Measurements from ENCODE around the gene ZGPAT.

ZGPAT gene

DNA sequence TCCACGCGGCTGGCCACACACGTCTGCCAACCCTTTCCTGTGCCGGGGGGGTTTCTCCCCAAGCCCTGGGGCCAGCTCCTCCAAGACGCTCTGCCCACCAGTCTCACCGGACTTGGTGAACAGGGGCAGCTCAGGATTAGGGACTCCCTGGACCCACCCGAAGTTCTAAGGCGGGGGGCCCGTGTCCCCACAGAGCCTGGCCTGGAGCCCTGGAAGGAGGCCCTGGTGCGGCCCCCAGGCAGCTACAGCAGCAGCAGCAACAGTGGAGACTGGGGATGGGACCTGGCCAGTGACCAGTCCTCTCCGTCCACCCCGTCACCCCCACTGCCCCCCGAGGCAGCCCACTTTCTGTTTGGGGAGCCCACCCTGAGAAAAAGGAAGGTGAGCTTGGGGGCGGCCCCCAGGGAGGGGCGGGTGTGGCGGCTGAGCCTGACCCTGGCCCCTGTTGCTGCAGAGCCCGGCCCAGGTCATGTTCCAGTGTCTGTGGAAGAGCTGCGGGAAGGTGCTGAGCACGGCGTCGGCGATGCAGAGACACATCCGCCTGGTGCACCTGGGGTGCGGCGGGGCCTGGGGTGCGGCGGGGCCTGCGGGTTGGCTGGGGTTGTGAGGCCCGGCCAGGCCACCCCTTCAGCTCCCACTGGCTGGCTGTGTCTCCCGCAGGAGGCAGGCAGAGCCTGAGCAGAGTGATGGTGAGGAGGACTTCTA lies 34.0 kb downstream of the ZGPAT start:
- no peaks in the 10 kb centered on the region; the same call in 1 of the 2 replicates for H3F3A ChIP-seq (ENCODE audit: insufficient read depth, low read length)
- no peak overlapping the region for H3K4me3 ChIP-seq (ENCODE audit: low read depth, low read length, poor library complexity, severe bottlenecking)
- no peak overlapping the region for H3K27ac ChIP-seq (ENCODE audit: low read depth, low read length, poor library complexity, severe bottlenecking)
- no peaks in the 10 kb centered on the region; the same call in 1 of the 2 replicates for H3K27me3 ChIP-seq (ENCODE audit: insufficient read depth, low read length)
- no peak overlapping the region for H3K9ac ChIP-seq (ENCODE audit: low read length)
- H3K79me2 ChIP-seq (ENCODE audit: insufficient read depth, low read length), result no peaks in the 10 kb centered on the region
- H2AFZ ChIP-seq (ENCODE audit: low read length), result no peak overlapping the region
- no peak for TF ChIP-seq EZH2 (IDR thresholded peaks at IDR 0.05; ENCODE audit: borderline replicate concordance, low read length)
- no peak for TF ChIP-seq CTCF (IDR thresholded peaks at IDR 0.05; ENCODE audit: low read length)
- H3K9me2 ChIP-seq (ENCODE audit: low read depth, low read length), result no peaks in the 10 kb centered on the region
- peaks cover 27% of the 10 kb centered on the region for H3K4me1 ChIP-seq (ENCODE audit: insufficient read depth, low read length, severe bottlenecking)
- no peak overlapping the region for H3K4me2 ChIP-seq (ENCODE audit: low read length)
- H4K20me1 ChIP-seq (ENCODE audit: insufficient read depth, low read length), result no peaks in the 10 kb centered on the region
- H3K9me3 ChIP-seq (ENCODE audit: low read length), result no peaks in the 10 kb centered on the region
- H3K36me3 ChIP-seq (ENCODE audit: insufficient read depth, low read length), result peaks cover 10% of the 10 kb centered on the region; the same call in 1 of the 2 replicates

DNA sequence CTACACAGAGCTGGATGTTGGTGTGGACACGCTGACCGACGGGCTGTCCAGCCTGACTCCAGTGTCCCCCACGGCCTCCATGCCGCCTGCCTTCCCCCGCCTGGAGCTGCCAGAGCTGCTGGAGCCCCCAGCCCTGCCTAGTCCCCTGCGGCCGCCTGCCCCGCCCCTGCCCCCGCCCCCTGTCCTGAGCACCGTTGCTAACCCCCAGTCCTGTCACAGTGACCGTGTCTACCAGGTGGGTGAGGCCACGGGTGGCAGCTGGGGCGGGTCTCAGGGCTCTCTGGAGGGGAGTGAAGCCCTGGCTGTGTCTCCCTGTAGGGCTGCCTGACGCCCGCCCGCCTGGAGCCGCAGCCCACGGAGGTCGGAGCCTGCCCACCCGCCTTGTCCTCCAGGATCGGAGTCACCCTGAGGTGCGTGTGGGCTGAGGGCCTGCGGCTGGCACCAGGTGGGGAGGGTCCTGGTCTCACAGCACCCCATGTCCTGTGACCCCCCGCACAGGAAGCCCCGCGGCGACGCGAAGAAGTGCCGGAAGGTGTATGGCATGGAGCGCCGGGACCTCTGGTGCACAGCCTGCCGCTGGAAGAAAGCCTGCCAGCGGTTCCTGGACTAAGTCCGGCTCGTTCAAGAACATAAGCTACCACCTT lies 34.7 kb downstream of the ZGPAT start:
- no peak overlapping the region for H3K4me2 ChIP-seq (ENCODE audit: low read length)
- TF ChIP-seq EZH2 (IDR thresholded peaks at IDR 0.05; ENCODE audit: borderline replicate concordance, low read length), result no peak
- no peak for TF ChIP-seq CTCF (IDR thresholded peaks at IDR 0.05; ENCODE audit: low read length)
- no peak overlapping the region for H3K9ac ChIP-seq (ENCODE audit: low read length)
- H3K4me3 ChIP-seq (ENCODE audit: low read depth, low read length, poor library complexity, severe bottlenecking), result no peak overlapping the region
- H3K9me2 ChIP-seq (ENCODE audit: low read depth, low read length), result no peaks in the 10 kb centered on the region
- H3K9me3 ChIP-seq (ENCODE audit: low read length), result no peaks in the 10 kb centered on the region
- H3K4me1 ChIP-seq (ENCODE audit: insufficient read depth, low read length, severe bottlenecking), result peaks cover 22% of the 10 kb centered on the region
- H4K20me1 ChIP-seq (ENCODE audit: insufficient read depth, low read length), result no peaks in the 10 kb centered on the region
- H3K36me3 ChIP-seq (ENCODE audit: insufficient read depth, low read length), result peaks cover 10% of the 10 kb centered on the region; the same call in 1 of the 2 replicates
- no peak overlapping the region for H2AFZ ChIP-seq (ENCODE audit: low read length)
- H3K27me3 ChIP-seq (ENCODE audit: insufficient read depth, low read length), result no peaks in the 10 kb centered on the region; the same call in 1 of the 2 replicates
- H3F3A ChIP-seq (ENCODE audit: insufficient read depth, low read length), result no peaks in the 10 kb centered on the region; the same call in 1 of the 2 replicates
- no peaks in the 10 kb centered on the region for H3K79me2 ChIP-seq (ENCODE audit: insufficient read depth, low read length)
- H3K27ac ChIP-seq (ENCODE audit: low read depth, low read length, poor library complexity, severe bottlenecking), result no peak overlapping the region

GRCh38 chr20:63743210-63743970 lies 35.6 kb downstream of the ZGPAT start:
- Histone ChIP-seq H4K20me1 (ENCODE audit: insufficient read depth, low read length) (no peaks in the 10 kb centered on the region), H3K27me3 (ENCODE audit: insufficient read depth, low read length) (no peaks in the 10 kb centered on the region; the same call in 1 of the 2 replicates), H3F3A (ENCODE audit: insufficient read depth, low read length) (no peaks in the 10 kb centered on the region; the same call in 1 of the 2 replicates), H3K4me2 (ENCODE audit: low read length) (no peak overlapping the region), H3K79me2 (ENCODE audit: insufficient read depth, low read length) (no peaks in the 10 kb centered on the region), H3K36me3 (ENCODE audit: insufficient read depth, low read length) (peaks cover 10% of the 10 kb centered on the region; the same call in 1 of the 2 replicates), H3K9me2 (ENCODE audit: low read depth, low read length) (no peaks in the 10 kb centered on the region), H3K4me3 (ENCODE audit: low read depth, low read length, poor library complexity, severe bottlenecking) (no peak overlapping the region), H2AFZ (ENCODE audit: low read length) (no peak overlapping the region), H3K27ac (ENCODE audit: low read depth, low read length, poor library complexity, severe bottlenecking) (no peak overlapping the region), H3K4me1 (ENCODE audit: insufficient read depth, low read length, severe bottlenecking) (peaks cover 17% of the 10 kb centered on the region), H3K9me3 (ENCODE audit: low read length) (no peaks in the 10 kb centered on the region), H3K9ac (ENCODE audit: low read length) (no peak overlapping the region)
- TF ChIP-seq EZH2 (IDR thresholded peaks at IDR 0.05; ENCODE audit: borderline replicate concordance, low read length) (no peak), CTCF (IDR thresholded peaks at IDR 0.05; ENCODE audit: low read length) (no peak)
